GM21717 (cell line): ENCODE results near the gene SUGCT.
"Not testable (repeated sequence)": the region's sequence is repeated elsewhere in the genome, so short reads cannot be mapped to it uniquely, and the experiment has no call there.

Experiments used
- ATAC-seq: cut with Tn5 transposase; IDR thresholded peaks from one replicate; pipeline ENCODE4 v1.9.1; 2021; ENCODE audit warnings: mild to moderate bottlenecking, moderate library complexity; ENCODE audit not compliant: unreplicated experiment

Gene SUGCT

DNA sequence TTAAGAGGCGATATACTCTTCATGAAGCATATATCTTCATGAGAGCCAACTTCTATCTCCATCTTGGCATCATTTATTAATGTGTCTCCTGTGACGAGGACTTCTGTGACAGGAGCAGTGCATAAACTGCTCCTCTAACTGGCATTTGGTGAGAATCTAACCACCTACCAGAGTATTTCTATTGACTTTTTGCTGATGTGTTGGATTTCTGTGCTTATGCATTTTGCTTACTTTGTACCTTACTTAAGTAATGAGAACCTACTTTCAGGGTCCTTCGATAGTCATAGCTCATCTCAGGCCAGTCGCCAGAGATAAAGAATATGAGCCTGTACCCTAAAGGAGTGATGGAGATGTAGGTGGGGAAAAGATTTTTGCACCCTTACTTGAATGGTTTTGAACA lies 265.7 kb downstream of the SUGCT start:
- ATAC-seq, result no peak

DNA sequence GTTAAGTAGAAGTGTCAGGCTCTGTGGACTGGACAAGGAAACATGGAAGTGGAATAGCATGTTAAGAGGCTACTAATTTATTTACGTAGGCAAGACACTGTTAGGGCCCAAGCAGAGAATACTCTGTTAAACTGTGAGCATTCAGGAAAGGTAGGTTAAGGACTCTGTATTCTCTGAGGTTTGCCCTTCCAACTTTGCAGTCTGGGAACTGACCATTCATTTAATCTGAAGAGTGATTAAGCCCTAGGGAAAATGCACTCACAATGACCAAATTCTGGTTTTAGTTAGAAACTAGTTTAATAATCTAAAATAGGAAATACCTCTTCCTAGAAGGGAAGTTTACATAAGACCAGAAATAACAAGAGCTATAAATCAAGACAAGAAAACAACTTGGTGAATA lies 266.6 kb downstream of the SUGCT start:
- no peak for ATAC-seq

- no peak for ATAC-seq
Observed at GRCh38 chr7:40402661-40403060, 267.9 kb downstream of the SUGCT start.

GRCh38 chr7:40403703-40404476 lies 269.1 kb downstream of the SUGCT start:
- no peak for ATAC-seq

- no peak for ATAC-seq
Observed at GRCh38 chr7:40405991-40406390, 271.2 kb downstream of the SUGCT start.

DNA sequence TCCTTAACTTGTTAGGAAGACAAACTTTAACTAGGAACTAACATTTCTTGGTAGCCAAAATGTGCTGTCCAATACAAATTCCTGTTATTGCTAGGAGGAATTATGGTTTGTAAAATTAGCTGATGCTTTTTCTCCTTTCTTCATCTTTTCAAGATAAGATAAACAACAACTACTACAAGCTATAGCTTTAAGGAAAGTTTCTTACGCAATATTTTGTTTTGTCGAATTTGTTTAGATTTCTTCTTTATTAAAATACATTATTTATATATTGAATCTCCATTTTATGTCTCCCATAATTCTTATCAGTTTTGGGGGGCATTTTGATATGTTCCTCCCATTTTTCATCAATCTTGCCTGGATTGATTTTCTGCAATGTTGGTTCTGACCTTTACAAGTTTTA lies 277.5 kb downstream of the SUGCT start:
- no peak for ATAC-seq

- not testable (repeated sequence) for ATAC-seq
Observed at GRCh38 chr7:40414704-40415103, 279.9 kb downstream of the SUGCT start.

DNA sequence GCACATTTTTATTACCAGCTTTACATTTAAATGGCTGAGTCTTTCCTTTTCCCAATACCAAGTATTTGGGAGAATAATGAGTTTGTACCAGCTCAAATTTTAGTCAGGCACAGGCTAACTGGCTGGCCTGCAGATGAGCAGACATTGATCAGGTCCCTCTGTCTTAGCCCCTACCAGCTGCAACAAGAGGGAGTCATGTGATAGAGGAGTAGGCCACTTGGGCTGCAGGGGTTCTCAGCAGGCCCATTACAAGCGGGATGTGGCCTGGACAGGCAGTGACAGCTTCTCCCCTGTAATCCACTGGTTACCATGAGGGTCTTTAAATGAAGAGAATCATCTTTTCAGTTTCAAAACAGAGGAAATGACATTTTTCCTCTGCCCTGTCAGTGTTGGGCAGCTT lies 283.6 kb downstream of the SUGCT start:
- no peak for ATAC-seq

GRCh38 chr7:40418983-40419382 lies 284.2 kb downstream of the SUGCT start:
- no peak for ATAC-seq

DNA sequence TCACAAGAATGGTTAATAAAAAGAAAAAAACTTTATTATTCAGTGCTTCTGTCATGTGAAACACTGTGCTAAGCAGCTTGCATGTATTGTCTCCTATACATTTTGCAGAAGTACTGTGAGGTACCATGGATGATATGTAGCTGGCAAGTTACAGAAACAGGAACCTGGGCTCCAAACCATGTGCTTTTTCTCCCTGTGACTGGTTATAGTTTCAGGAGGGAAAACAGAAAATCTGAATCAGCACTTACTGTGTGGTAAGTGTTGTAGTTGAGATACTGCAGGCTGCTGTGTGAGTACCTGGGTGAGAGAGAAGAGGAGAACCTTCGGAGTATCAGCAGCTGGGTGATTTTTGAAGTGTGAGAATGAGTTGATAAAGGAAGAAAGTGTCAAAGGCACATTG lies 285.0 kb downstream of the SUGCT start:
- no peak for ATAC-seq

- ATAC-seq, result no peak
Observed at GRCh38 chr7:40421433-40421832, 286.6 kb downstream of the SUGCT start.

DNA sequence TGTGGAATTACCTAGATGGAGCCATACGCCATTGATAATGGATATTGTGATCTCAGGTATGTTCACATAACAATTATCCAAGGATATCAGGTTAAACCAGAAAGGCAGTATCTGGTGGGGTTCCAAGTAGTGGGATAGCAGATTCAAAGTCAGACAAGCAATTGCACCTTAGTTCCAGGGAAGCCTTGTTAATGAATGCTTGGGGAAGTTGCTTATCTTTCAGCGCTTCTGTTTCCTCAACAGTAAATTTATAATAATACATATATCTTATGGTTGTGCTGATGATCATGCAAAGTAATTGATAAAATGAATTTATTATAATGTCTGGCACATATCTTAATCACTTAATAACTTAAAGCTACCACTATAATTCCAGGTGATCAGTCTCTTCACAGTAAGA lies 290.9 kb downstream of the SUGCT start:
- no peak for ATAC-seq

DNA sequence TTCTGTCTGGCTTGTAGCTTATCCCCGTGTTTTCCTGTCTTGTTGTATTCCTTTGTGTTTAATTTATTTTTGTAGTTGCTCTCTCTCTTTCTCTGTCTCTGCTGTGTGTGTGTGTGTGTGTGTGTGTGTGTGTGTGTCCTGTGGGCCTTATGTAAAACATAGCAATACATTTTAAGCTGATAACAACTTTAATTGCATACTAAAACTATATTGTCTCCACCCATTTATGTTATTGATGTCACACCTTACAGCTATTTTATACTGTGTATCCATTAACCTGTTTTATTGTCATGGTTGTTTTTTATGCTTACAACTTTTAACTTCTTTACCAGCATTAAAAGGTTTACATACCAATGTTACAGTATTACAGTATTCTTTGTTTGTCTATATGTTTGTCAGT lies 293.6 kb downstream of the SUGCT start:
- ATAC-seq, result no peak

DNA sequence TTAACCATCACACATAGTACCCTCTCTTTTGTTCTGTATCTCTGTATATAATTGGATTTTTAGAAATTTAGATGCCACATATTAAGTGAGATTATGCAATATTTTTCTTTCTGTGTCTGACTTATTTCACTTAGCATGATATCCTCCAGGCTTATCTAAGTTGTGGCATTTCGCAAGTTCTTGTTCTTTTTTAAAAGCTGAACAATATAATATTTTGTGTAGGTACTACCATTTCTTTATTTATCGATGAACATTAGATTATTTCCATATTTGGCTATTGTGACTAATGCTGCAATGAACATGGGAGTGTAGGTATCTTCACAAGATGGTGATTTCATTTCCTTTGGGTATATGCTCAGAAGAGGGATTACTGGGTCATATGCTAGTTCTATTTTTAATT lies 295.0 kb downstream of the SUGCT start:
- ATAC-seq, result no peak

DNA sequence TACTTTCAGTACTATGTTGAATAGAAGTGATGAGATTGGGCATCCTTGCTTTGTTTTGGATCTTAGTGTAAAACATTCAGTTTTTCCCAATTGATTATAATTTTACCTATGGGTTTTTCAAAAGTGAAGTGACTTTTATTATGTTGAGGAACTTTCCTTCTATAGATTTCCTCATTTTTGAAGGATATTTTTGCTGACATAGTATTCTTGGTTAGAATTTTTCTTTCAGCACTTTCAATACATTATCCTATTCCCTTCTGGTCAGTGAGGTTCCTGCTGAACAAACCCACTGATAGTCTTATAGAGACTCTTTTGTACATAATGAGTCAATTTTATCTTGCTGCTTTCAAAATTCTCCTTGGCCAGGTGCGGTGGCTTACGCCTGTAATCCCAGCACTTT lies 297.2 kb downstream of the SUGCT start:
- ATAC-seq, result no peak

DNA sequence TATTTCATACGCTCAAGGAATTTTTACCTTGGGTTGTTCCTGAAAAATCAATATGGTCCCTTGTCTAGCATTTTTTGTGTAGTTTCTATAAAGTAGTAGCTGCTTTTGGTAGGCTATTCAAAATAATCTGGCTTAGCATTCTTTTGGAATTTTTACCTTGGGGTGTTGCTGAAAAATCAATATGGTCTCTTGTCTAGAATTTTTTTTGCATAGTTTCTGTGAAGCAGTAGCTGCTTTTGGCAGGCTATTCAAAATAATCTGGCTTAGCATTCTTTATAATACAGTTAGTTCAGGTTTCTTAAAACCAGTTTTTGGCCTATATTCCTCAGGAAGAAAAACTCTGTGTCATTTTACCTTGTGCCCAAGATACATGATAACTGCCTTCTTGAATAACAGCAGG lies 301.9 kb downstream of the SUGCT start:
- ATAC-seq, result no peak

- ATAC-seq, result no peak
Observed at GRCh38 chr7:40437498-40437897, 302.7 kb downstream of the SUGCT start.

- no peak for ATAC-seq
Observed at GRCh38 chr7:40437936-40438634, 303.3 kb downstream of the SUGCT start.

DNA sequence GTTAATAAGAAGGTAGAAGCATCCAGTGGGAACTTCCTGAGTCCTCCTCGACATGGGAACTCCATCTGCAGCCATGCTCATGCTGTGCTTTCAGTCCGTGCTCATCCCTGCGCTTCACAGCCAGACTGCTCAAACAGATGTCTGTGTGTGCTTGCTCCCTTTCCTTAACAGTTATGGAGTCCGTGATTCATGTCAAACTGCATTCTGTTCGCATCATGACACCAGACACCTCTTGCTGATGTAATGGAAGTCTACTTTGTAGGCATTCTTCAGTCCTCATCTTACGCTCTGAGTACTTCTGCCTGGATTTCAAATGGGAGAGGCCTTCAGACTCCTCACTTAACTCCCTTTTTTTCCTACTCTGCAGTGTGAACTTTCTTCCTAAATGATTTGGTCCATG lies 304.9 kb downstream of the SUGCT start:
- ATAC-seq, result no peak

GRCh38 chr7:40447345-40447744 lies 312.5 kb downstream of the SUGCT start:
- no peak for ATAC-seq

- ATAC-seq, result no peak
Observed at GRCh38 chr7:40455485-40455884, 320.7 kb downstream of the SUGCT start.

DNA sequence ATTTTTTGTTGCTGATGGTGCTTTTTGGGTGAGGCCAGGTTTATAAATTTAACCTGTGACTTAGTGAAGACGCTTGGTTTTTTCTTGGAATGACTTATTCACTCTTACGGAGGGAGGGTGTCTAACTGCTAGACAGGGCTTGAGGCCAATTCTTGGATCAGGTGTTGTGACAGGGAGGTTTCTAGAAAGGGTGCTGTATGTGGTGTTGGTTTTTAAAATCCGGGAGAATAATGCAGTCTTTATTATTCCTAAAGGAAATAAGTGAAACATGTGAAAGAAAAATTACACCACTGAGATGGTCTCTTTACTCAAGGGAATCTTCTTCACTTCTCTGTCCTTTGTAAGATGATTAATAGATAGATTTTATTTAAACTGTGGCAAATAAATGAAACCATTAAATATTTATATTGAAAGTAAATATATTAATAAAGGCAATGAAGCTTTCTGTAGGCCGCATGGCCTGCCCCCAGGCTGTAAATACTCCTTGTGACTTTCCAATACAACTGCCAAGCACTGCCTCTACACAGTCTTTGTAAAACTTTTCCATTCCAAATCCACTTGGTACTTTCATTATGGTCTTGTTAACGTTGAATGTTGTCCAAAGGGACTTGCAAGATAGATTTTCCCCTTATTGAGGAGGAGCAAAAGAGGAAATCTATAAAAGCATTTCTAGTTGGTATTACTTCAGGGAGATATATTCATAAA lies 323.1 kb downstream of the SUGCT start:
- no peak for ATAC-seq
